SK-N-SH (cell line): ENCODE results near the gene PAX2.

ENCODE experiments used
- CHD2 ChIP-seq: fragments of 150-350 bp; IDR thresholded peaks from 2 replicates; pipeline ENCODE4 v1.6.1; 2018; ENCODE audit warnings: low read length; ENCODE audit not compliant: partially characterized antibody
- CTCF ChIP-seq: fragments of 200-600 bp; sonication (generic); IDR thresholded peaks from 2 replicates; pipeline ENCODE4 v1.6.1; 2017; ENCODE audit warnings: antibody characterized with exemption, mild to moderate bottlenecking, moderate library complexity
- EZH2phosphoT487 ChIP-seq: fragments of 200-600 bp; sonication (generic); IDR thresholded peaks from 2 replicates; pipeline ENCODE4 v1.6.1; 2017; ENCODE audit warnings: low read depth, mixed run types, mild to moderate bottlenecking, antibody characterized with exemption, moderate library complexity, borderline replicate concordance
- FOSL2 ChIP-seq: IDR thresholded peaks from 2 replicates; pipeline ENCODE4 v1.4.0; 2012; ENCODE audit warnings: low read depth, mild to moderate bottlenecking, moderate library complexity, borderline replicate concordance
- IRF3 ChIP-seq: fragments of 150-350 bp; IDR thresholded peaks from 2 replicates; pipeline ENCODE4 v1.6.1; 2016; ENCODE audit warnings: mild to moderate bottlenecking, low read depth, low read length
- MAX ChIP-seq: IDR thresholded peaks from 2 replicates; pipeline ENCODE4 v1.4.0; 2012; ENCODE audit warnings: low read depth
- NRF1 ChIP-seq: IDR thresholded peaks from 2 replicates; pipeline ENCODE4 v1.6.1; 2012; ENCODE audit warnings: low read depth, mild to moderate bottlenecking, low read length
- POLR2AphosphoS5 ChIP-seq: IDR thresholded peaks from 2 replicates; pipeline ENCODE4 v1.6.1; 2012; ENCODE audit warnings: low read depth, low read length
- RAD21 ChIP-seq: IDR thresholded peaks from 2 replicates; pipeline ENCODE4 v1.6.1; 2012; ENCODE audit warnings: mild to moderate bottlenecking, low read length
- SMC3 ChIP-seq: IDR thresholded peaks from 2 replicates; pipeline ENCODE4 v1.6.1; 2012; ENCODE audit warnings: low read depth, low read length, improper control_type of control experiment
- YY1 ChIP-seq: IDR thresholded peaks from 2 replicates; pipeline ENCODE4 v1.4.0; 2012; ENCODE audit warnings: low read depth, mild to moderate bottlenecking

GRCh38 chr10:100755821-100756220 lies 10.4 kb downstream of the PAX2 start:
- TF ChIP-seq POLR2AphosphoS5 (no peak), YY1 (no peak), MAX (no peak), CTCF (no peak), CHD2 (no peak), IRF3 (no peak), EZH2phosphoT487 (no peak), RAD21 (no peak), SMC3 (no peak), FOSL2 (no peak), NRF1 (no peak)
